ENCODE results near the gene TMEM239.
"Not testable (repeated sequence)": the region's sequence is repeated elsewhere in the genome, so short reads cannot be mapped to it uniquely, and the experiment has no call there.

TMEM239 gene

DNA sequence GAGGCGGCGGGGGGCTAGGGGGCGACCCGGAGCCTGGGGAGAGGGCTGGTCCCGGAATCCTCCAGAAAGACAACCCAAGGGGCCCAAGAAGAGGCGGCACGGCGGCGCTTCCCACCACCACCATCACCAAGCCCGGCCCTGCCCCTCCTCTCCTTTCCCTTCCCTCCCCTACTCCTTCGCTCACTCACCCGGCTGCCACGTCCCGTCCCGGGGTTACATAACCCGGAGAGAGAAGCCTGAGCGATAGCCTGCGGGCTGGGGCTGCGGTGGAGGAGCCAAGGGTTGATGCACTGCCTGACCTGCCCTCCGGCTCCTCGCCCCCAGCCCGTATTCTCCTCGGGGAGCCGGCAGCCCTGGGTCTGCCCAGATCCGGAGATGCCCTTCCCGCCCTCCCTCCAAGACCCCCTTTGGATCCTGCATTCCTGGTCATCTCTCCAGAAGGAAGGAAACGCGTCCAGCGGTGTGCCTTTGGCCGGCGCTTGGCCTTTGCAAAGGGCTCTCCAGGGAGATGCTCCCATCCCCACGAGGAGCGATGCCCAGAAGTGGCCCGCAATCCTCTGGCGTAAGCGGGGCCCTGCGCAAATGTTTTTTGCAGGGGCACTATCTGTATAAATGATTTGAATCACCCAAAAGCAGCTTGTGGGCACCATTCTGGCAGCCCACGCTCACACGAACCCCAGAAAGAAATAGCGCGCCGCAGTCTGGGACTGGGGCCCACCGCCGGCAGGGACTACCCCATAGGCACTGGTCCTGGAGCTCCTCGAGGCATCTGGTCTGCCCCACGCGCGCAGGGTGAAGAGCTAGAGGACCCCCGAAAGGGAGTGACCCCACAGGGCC, 11.1 kb upstream of the TMEM239 start:
- ChIA-PET POLR2A (ENCODE audit: low non-redundant PET) (no interaction called here), CTCF (no interaction called here)
- no peak overlapping the region for H3K27ac ChIP-seq
- TF ChIP-seq, protein P1, sequence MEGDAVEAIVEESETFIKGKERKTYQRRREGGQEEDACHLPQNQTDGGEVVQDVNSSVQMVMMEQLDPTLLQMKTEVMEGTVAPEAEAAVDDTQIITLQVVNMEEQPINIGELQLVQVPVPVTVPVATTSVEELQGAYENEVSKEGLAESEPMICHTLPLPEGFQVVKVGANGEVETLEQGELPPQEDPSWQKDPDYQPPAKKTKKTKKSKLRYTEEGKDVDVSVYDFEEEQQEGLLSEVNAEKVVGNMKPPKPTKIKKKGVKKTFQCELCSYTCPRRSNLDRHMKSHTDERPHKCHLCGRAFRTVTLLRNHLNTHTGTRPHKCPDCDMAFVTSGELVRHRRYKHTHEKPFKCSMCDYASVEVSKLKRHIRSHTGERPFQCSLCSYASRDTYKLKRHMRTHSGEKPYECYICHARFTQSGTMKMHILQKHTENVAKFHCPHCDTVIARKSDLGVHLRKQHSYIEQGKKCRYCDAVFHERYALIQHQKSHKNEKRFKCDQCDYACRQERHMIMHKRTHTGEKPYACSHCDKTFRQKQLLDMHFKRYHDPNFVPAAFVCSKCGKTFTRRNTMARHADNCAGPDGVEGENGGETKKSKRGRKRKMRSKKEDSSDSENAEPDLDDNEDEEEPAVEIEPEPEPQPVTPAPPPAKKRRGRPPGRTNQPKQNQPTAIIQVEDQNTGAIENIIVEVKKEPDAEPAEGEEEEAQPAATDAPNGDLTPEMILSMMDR (conservative IDR thresholded peaks at IDR 0.05; ENCODE audit: low read depth) = no peak
- no peak for DNase-seq (ENCODE audit: low spot score)

DNA sequence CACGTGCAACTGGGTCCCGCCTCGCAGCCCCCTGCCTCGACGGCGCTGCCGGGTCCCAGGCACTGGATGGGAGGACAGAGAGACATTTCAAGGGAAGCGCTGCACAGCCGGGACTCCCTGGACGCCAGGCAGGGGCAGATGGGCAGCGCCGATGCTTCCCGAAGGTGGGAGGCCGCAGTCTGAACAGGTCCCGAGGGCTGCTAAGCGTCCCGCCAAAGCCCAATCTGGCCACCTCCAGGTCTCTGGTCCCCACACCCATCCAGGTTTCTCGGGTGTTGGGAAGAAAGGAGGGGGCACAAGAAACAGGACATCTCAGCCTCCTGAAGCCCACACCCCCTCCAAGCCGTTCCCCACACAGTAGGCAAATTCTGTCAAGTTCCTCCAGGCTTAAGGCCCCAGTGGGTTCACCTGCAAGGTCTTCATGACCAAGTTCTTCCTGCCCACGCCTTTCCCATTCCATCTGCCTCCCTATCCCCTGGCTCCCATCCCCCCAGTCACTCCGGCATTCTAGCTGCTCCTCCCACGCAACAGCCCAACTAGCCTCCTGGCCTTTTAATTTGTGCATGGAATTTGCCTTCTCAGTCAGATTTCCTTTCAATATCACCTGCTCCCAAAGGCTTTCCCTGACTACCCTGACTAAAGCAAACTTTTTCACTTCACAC, 10.3 kb upstream of the TMEM239 start:
- TF ChIP-seq, protein P1 (conservative IDR thresholded peaks at IDR 0.05; ENCODE audit: low read depth) = no peak
- no peak for DNase-seq (ENCODE audit: low spot score)
- ChIA-PET POLR2A (ENCODE audit: low non-redundant PET) (no interaction called here), CTCF (no interaction called here)
- no peak overlapping the region for H3K27ac ChIP-seq

DNA sequence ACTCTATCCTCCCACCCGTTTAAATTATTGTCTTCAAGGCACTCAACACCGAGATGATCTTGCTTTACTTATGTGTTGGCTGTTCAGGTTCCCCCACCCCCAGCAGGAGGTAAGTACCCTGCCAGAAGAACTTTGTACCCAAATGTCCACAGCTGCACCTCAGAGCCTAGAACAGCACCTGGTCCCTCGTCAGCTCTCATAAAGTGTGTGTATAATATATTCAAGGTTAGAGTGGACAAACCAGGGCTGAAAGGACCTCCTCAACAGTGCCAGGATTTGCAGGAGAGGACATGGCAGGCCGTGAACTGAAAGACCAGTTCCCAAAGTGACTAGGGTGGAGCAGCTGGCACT, 9.8 kb upstream of the TMEM239 start:
- ChIA-PET POLR2A (ENCODE audit: low non-redundant PET) (no interaction called here), CTCF (interaction anchor here (0.6 kb wide), 1 partner anchor 37 kb away, joined by 3 read pairs; no protein-coding TSS in a partner anchor)
- TF ChIP-seq, protein P1 (conservative IDR thresholded peaks at IDR 0.05; ENCODE audit: low read depth) = no peak
- DNase-seq (ENCODE audit: low spot score) = no peak
- H3K27ac ChIP-seq = no peak overlapping the region

DNA sequence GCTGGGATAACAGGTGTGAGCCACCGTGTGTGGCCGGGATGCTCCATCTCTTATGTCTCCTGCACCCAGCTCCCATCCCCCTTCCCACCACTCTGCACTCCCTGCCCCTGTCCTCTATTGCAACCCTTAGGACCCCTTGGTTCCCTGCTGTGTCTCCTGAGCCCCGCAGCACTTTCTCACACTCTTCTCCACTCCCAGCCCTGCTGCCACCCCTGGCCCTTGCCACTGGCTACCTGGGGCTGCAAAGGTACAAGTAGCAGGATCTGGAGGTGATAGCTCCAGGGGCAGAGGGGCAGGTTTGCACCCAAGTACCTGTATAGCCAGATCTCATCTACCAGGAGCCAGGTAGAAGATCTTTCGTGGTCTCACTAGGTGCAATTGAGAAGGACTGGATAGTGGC, 9.1 kb upstream of the TMEM239 start:
- TF ChIP-seq, protein P1 (conservative IDR thresholded peaks at IDR 0.05; ENCODE audit: low read depth) = no peak
- POLR2A ChIA-PET (ENCODE audit: low non-redundant PET) = no interaction called here
- CTCF ChIA-PET = interaction anchor here (0.6 kb wide), 1 partner anchor 37 kb away, joined by 3 read pairs; no protein-coding TSS in a partner anchor

DNA sequence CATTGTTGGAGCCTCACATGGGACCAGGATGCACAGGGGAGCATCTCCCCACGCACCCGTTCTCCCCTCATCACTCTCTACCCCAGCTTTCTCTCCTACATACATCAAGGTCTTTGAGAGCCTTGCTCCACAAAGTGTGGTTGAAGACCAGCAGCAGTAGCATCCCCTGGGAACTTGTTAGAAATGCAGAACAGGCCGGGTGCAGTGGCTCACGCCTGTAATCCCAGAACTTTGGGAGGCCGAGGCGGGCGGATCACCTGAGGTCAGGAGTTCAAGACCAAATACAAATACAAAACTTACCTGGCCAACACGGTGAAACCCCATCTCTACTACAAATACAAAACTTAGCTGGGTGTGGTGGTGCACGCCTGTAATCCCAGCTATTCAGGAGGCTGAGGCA, 8.2 kb upstream of the TMEM239 start:
- DNase-seq (ENCODE audit: low spot score); CTCF ChIA-PET; POLR2A ChIA-PET (ENCODE audit: low non-redundant PET); H3K27ac ChIP-seq: not testable (repeated sequence)

More for the DNA sequence above, 9.1 kb upstream of the TMEM239 start:
- no peak overlapping the region for H3K27ac ChIP-seq
- DNase-seq (ENCODE audit: low spot score) = no peak

DNA sequence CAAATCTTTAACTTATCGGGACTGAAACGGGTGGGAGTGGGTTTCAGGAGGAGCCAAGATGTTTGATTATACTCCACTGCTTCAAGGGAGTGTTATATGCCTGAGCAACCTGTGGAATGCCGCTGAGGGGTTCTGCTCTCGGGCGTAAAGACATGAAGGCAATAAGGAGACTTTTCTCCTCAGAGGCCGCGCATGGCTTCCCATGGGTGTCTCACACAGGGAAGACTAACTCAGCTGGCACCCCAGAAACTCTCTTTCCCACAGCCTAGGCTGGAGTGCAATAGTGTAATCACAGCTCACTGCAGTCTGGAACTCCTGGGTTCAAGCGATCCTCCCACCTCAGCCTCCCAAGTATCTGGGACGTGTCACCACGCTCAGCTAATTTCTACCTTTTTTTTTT, 6.5 kb upstream of the TMEM239 start:
- H3K27ac ChIP-seq = no peak overlapping the region
- ChIA-PET CTCF (interaction anchor here (0.7 kb wide), 1 partner anchor 1649 kb away, joined by 3 read pairs; no protein-coding TSS in a partner anchor), POLR2A (ENCODE audit: low non-redundant PET) (no interaction called here)
- no peak for DNase-seq (ENCODE audit: low spot score)
- TF ChIP-seq, protein P1 (conservative IDR thresholded peaks at IDR 0.05; ENCODE audit: low read depth) = no peak

DNA sequence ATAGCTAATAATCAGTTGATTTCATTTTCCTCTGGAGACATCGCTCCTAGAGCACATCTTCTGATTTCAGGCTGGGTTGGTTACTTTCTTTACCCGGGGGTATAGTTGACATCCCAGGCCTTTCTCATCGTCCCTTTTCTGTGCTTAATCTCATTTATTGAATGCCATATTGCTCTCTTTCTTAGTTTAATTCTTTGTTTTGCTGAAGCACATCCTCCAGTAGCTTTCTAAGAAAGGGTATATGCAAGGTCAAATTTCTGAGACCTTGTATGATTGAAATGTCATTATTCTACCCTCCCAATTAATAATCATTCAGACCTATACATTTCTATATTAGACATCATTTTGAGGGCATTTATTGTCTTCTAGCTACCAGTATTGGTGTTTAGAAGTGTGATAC, 4.0 kb upstream of the TMEM239 start:
- no peak overlapping the region for H3K27ac ChIP-seq
- CTCF ChIA-PET = no interaction called here
- DNase-seq (ENCODE audit: low spot score) = no peak
- TF ChIP-seq, protein P1 (conservative IDR thresholded peaks at IDR 0.05; ENCODE audit: low read depth) = no peak
- POLR2A ChIA-PET (ENCODE audit: low non-redundant PET) = no interaction called here
